Uterine smooth muscle cell (primary cell): ENCODE data around the gene MGP. TPM values are rescaled to one million over a fixed set of nuclear protein-coding genes. Genes with fewer than 3 reads are reported as not detected.

ENCODE experiments used
- total RNA-seq: library from RNA; depleted of rRNA; stranded (reverse); fragments of >200 nt; gene quantifications from 2 replicates; pipeline ENCODE4 v1.2.3, GENCODE V29; 2014

MGP gene
- total RNA-seq = 4.0 and 45.0 TPM in 2 replicates

GRCh38 chr12:14885718-14886221 is at the start of gene MGP:
Gene MGP, minus strand, starts transcription at chr12:14885854. Its CDS starts 63 bp downstream, at chr12:14885791.

GRCh38 chr12:14843425-14843887 is 42.2 kb downstream of the MGP start, which contains the start of gene ART4:
Gene ART4, minus strand, starts transcription at chr12:14843526. Its CDS starts 413 bp downstream, at chr12:14843113.

Other genes starting within 250 kb of the MGP start
- not detected in 2 replicates for gene GUCY2C, start 189.3 kb downstream of the MGP start, total RNA-seq
- gene WBP11, start 82.4 kb downstream of the MGP start, total RNA-seq = 5.2 and 12.4 TPM in 2 replicates
- 0.50 and 0.66 TPM in 2 replicates for gene C12orf60, start 82.2 kb downstream of the MGP start, total RNA-seq
- 0.11 and 1.4 TPM in 2 replicates for gene SMCO3, start 71.7 kb downstream of the MGP start, total RNA-seq
- gene ART4, start 42.3 kb downstream of the MGP start, total RNA-seq = not detected in 2 replicates
- gene ERP27, start 52.7 kb upstream of the MGP start, total RNA-seq = not detected in 2 replicates
- 2.7 and 3.9 TPM in 2 replicates for gene ARHGDIB, start 75.7 kb upstream of the MGP start, total RNA-seq
- gene PDE6H, start 87.2 kb upstream of the MGP start, total RNA-seq = not detected in 2 replicates